LNCAP (cell line): Measurements from ENCODE around the gene STPG2.

Source experiments
- TF ChIP-seq, protein P1 (sequence below): fragments of 450-650 bp; IDR thresholded peaks from 2 replicates; pipeline ENCODE4 v1.5.1; 2017; ENCODE audit warnings: mild to moderate bottlenecking

Gene STPG2

DNA sequence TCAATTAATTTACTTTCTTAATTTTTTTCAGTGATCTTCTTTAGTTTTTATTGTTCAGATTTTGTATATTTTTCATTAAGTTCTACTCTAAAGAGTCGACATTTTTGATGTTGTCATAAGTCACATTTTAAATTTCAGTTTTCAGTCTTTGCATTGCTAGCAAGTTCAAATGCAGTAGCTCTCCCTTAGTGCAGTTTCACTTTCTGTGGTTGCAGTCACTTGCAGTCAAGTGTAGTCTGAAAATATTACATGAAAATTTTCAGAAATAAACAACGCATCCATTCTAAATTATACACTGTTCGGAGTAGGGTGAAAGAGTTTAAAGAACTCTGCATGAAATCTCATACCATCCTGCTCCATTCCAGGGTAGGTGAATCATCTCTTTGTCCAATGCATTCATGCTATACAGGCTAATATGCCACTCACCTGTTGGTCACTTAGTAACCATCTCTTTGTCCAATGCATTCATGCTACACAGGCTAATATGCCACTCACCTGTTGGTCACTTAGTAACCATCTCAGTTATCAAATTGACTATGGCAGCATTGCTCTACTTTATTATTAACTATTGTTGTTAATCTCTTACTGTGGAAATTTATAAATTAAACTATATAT is 356.9 kb downstream of the STPG2 start:
- TF ChIP-seq, protein P1, sequence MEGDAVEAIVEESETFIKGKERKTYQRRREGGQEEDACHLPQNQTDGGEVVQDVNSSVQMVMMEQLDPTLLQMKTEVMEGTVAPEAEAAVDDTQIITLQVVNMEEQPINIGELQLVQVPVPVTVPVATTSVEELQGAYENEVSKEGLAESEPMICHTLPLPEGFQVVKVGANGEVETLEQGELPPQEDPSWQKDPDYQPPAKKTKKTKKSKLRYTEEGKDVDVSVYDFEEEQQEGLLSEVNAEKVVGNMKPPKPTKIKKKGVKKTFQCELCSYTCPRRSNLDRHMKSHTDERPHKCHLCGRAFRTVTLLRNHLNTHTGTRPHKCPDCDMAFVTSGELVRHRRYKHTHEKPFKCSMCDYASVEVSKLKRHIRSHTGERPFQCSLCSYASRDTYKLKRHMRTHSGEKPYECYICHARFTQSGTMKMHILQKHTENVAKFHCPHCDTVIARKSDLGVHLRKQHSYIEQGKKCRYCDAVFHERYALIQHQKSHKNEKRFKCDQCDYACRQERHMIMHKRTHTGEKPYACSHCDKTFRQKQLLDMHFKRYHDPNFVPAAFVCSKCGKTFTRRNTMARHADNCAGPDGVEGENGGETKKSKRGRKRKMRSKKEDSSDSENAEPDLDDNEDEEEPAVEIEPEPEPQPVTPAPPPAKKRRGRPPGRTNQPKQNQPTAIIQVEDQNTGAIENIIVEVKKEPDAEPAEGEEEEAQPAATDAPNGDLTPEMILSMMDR: no peak

DNA sequence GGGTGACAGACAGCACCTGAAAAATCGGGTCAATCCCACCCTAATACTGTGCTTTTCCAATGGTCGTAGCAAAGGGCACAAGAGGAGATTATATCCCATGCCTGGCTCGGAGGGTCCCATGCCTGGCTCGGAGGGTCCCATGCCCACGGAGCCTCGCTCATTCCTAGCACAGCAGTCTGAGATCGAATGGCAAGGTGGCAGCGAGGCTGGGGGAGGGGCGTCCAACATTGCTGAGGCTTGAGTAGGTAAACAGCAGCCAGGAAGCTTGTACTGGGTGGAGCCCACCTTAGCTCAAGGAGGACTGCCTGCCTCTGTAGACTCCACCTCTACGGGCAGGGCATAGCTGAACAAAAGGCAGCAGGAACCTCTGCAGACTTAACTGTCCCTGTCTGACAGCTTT is 365.1 kb downstream of the STPG2 start:
- TF ChIP-seq, protein P1: no peak

DNA sequence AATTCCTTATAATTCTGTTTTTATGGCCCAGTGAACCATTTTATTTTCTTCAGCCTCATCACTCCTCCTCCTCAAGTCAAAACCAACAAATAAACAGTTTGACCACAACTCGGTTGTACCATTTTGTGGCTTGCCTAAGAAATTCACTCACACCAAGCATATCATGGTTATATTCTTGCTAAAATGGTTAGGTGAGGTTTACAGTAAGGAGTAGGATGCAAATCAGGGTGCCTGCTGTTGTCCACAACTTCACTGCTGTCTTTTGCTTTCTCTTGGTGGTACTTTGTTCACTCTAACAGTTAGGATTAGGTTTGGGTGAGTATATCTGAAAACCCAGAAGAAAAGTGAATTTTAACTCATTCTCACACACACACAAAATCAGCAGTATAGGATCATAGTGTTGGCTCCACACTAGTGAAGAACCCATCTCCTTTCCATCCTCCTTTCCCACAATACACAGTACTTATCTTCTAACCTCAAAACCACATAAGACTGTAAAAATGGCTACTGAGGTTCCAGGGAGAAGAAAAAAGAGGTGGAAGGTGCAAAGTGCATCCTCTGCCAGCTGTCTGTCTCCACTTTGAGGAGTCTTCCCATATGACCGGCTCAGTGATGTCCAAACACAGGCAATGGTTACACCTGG is 368.8 kb downstream of the STPG2 start:
- TF ChIP-seq, protein P1: no peak

DNA sequence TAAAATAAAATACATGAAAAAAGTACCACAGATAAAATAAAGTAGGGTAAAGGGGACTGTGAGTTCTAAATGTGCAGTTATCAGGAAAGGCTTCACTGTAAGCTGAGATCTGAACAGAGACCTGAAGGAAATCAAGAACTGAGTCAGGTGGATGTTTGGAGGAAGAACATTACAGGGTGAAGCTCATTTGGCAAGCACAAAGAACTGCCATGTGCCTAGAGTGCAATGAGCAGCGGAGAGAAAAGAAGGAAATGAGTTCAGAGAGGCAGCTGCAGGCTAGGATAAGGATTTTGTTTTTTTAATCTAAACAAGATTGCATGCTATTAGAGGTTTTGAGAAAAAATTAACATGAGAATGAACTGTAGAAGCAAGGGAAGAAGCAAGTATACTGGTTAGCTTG is 373.1 kb downstream of the STPG2 start:
- TF ChIP-seq, protein P1: no peak

DNA sequence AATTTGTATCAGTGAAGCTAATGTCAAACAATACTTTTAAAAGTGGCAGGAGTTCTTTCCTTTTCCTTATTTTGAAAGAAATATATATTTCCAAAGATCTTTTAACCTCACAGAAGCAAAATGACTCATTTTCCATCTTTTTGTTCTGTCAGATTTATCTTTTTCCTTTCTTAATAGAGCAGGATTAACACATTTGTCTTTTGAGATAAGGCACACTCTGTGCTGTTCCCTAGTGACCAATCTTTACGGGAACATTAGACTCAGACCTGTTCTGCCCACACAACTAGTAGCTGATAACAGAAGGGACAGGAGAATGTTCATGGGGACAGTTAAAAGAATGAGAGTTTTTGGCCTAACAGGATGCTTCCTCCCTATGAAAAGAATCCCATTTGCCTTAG is 381.2 kb downstream of the STPG2 start:
- TF ChIP-seq, protein P1: no peak

DNA sequence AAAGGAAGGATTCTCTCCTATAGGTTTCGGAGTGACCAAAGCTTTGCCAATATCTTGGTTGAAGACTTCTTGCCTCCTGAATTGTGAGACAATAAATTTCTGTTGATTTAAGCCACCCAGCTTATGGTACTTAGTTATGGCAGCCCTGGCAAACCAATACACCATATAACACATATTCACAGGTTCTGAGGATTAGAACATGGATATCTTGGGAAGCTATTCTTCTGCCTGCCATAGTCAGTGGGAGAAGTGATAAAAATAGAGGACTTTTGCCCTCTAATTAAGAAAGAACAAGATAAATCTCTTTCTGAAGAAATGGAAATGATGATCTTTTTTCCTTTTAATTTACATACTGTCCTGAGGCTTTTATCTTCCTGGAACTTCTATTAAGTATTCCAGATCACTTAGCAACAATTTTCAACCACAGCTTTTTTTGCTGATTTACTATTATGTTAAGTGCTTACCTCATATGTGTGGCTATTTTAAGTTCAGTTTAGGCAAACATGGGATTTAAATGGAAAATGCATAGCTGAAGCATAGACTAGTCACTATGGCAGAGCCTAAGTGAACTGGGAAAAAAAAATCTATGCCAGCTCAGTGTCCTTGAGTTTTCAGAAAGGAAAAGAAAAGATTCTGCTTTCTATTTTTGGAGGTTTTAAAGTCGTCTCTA is 381.7 kb downstream of the STPG2 start:
- TF ChIP-seq, protein P1: no peak

DNA sequence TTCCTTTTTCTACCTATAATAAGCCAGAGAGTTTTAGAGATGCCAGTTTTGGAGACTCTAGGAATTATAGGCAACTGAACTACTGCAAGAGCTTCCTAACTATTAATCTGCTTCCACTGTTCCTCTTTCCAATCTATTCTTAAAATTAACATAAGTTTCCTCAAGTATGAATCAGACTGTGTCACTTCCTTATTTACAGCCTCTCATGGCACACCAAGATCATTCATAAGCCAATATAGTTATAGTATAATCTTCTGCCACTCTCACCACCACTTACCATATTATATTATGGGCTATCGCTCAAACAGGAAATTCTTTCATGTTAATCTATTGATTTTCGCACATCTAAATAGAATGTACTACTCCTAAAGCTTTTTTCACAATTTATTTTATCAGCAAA is 383.5 kb downstream of the STPG2 start:
- TF ChIP-seq, protein P1: no peak
